NCI-H82 treated with DMSO at 0.1 percent for 48 hours (cell line): ENCODE results near the gene HOXA2.

ENCODE experiments used
- DNase-seq: peaks from one replicate; lab custom pipeline; 2025; ENCODE audit not compliant: unreplicated experiment; lab: John Stamatoyannopoulos, UW

HOXA2 gene

DNA sequence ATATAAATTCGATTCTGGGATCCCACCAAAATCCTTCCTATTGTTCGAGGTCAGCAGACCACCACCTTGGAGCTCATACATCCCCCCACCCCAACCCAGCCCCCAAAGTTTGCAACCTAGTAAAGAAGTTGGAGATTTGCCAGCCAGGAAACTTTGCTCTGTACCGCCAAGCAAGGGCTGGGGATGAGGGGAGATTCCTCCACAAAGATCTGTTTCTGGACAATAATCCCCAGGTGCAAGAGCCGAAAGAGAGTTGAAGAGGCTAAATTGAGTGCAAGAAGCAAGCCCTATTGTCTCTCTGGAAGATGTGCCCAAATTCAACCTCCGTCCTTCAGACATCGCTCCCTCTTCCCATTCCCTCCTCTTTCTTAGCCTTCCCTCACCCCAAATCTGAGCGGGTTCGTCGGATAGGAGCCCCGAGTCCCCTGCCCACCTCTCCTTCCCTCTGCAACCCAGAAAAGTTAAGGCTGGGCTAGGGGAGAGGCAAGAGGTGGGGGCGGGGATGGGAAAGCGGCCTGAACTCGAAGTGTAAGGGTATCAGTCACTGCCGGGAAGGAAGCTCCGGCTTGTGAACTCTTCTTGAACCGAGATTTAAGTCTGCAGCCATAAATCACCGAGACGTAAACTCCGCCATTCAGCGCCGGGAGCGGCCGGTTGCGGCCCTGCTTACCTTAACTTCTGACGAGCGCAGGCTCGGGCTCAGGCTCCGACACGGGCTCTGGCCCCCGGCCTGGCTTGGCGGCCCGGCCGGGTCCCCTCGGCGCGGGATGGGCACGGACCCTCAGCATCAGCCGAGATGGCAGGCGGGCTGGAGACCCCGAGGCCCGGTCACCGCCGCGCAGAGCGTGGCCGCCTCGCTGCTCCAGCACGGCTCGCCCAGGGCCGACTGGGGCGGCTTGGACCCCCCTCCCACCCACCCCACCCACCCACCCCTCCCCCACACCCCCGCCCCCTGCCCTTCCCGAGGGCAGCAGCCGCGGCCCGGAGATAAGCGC lies 10.8 kb upstream of the HOXA2 start:
- DNase-seq, result peak; percentile 60

DNA sequence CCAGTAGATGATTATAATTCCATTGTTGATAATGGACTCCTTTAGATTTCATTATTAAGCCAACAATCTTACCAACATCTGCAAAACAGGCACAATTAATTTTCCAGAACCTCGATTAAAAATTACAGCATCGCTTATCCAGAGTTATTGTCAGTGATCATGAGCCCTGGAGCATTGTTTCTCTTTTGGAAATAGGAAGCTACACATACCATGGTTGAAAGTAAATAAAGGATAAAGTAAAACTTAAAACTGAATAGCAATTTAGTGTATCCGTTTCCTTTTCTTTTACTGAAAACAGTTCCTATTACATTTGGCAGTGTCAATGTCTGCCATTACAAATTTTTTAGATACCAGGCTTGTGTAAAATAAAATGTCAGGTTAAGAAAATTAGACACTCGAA lies 9.9 kb upstream of the HOXA2 start:
- no peak for DNase-seq

DNA sequence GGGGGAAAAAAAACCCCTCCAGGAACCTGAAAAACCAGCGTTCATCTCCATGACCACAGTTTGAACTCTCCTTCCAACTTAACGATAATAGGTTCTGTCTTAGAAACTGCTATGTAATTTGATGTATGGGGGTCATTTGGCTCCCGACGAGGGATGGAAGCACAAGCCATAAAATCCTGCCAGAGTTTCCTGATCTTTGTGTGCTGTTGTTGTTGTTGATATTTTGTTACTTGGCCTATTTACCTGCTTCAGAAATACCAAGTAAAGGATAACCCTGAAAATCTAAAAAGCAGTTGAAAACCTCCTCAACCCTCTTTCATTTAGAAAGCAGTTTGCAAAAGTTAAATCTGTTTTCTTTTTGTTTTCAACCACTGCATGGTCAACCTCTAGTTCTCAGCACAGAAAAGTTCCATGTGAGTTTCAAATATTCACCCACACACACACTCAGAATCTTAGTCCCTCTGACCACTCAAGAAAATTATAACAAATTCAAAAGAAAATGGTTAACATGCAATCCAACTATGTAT lies 9.3 kb upstream of the HOXA2 start:
- no peak for DNase-seq

DNA sequence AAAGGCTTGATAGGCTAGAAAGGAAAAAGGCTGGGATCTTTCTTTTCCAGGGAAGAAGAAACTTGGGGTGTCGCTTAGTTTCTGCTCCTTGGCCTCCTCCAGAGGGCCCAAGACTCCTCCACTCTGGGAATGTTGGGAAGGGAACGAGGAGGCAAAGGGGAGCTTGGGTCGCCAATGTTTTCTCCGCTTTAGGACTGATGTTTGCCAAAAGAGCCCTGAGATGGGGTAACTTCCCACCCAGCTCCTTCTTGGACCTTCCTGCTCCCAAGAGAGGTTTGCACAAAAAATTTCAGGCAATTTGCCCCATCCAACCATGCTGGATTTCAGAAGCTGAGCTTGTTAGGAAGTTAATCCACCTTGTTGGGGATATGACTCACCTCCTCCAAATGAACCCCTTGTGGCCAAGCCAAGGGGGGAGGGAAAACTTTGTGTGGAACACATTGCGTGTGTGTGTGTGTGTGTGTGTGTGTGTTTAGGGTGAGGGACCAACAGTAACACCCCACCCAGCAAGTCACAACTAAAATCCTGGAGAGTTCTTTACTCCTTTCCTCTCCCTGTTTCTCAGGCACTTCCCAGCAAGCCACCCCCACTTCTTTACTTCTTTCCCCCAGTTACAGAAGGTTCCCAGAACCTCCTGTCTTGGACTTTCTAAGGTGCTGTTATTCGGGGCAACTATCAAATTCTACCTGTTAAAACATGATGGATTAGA lies 8.7 kb upstream of the HOXA2 start:
- DNase-seq, result no peak

DNA sequence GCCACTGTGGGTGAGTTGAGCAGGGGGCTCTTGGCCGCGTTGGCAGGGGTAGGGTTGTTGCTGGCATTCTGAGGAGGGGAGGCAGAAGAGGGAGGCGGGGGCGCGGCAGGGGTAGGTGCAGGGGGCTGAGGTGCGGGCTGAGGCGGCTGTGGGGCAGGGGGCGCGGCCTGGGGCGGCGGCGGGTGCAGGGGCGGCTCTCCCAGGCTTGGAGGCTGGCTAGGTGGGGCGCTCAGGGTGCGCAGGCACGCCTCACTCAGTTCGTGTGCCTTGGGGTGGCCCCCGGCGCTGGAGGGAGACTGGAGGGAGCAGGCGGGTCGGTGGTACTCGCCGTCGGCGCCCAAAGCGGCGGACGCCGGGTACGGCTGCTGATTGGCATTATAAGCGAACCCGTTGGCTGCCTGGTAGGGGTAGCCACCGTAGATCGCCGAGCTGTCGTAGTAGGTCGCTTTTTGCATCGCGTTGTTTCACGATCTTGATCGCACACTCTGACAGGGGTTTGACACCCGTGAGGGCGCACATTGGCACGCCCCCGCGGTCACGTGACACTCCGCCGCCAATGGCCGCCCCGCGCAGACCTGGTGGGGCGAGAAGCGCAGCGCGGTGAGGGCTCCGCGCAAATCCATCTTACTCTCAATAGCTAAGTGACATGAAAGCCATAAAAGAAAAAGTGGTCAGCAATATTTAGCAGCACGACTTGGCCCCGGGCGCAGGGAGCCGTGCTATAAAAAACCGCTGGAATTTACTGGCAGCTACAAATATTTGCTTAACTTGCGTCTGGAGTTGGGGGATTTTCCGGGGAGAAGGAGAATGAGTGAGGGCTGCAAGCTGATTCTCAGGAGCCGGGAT lies 7.9 kb upstream of the HOXA2 start:
- peak; percentile 37 for DNase-seq

DNA sequence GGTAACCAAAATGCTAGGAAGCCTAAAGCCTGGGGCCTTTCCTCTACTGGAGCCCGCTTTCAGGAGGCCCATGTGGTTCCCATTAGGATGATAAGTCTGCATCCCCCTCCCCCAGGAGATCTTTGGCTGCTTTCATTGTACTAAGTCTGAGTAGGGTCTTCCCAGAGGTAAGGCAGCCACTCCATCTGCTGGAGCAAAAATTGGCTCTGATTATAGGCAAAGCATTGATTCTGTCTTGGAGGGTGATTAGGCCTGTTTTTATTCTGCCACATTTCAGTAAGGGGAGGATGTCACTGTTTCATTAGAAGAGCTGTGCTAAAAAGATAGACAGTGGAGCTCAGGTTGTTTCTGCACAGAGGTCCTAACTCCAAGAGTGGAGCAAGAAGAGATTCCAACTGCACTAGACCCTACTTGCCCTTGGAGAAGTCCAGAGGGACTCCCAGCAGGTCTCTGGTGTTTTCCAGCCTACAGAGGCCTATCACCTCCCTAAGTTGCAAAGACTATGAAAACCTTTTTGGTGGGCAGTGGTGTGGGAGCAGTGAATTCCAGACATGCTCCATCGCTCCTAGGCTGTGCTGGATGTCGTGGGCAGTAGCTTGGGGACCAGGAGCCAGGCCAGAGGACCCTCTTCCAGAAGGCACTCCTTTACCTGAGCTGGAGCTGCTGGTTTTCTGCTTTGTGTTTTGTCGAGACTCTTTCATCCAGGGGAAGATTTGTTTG lies 7.1 kb upstream of the HOXA2 start:
- DNase-seq, result no peak

DNA sequence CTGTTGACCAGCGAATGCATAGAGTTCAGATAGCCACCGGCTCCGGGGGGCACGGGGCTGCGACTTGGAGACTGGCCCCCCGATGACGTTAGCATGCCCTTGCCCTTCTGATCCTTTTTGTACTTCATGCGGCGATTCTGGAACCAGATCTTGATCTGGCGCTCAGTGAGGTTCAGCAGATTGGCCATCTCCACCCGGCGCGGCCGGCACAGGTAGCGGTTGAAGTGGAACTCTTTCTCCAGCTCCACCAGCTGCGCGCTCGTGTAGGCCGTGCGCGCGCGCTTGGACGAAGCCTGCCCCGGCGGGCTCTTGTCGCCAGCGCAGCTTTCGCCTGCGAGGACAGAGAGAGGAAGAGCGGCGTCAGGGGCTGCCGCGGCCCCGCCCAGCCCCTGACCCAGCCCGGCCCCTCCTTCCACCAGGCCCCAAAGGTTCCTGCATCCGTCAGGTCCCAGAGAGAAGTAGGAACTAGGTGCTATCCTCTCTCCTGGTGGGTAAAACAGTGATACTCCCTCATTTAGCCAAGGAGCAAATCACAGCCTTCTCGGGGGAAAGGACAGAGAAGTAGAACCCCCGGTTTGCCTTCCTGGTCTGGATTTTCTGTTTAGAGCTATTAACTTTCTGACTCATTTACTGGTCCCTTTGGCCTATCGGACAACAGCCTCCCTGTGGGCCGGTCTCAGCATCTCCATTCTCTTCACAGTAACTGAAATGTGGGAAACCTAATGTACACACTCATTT lies 6.1 kb upstream of the HOXA2 start:
- DNase-seq, result no peak

DNA sequence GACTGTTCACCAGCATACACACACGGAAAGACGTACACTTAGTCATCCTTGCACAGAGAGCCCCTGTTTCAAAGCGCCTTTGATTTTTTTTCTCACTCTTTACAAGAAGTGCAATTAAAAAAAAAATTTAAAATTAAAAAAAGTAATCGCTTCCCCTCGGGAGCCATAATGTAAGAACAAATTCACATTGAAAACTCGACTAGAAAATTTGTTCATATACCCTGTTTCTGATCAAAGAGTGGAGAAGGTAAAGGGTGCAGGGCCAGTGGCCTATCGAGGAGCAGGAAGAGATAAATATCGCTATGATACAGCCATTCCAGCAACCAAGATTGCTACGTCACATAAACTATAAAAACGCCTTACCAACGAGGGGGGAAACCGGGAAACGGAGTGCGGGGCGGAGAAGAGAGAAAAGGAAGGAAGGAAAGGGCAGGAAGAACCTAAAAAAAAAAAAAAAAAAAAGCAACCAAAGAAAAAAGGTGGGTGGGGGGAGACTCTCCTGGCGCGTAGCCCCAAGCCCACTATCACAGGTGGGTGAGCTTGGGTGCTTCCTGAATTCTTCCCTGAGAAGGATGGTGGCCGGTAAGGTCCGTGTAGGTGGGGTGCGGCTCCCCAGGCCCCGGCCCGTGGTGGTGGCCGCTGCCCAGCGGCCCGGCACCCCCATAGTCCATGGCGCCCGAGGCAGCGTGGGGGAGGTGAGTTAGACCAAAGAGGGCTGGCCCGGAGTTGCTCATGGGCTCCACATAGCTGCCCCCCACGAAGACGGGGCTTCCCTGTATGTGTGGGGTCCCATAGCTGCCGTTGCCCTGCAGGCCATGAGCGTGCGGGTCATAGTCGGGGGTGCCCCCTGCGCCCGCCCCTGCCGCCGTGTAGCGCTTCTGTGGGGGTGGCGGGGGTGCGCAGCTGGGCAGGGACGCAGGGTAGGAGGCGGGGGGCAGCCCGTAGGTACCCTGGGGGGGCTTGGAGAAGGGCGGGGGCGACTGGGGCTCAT lies 5.2 kb upstream of the HOXA2 start:
- no peak for DNase-seq

DNA sequence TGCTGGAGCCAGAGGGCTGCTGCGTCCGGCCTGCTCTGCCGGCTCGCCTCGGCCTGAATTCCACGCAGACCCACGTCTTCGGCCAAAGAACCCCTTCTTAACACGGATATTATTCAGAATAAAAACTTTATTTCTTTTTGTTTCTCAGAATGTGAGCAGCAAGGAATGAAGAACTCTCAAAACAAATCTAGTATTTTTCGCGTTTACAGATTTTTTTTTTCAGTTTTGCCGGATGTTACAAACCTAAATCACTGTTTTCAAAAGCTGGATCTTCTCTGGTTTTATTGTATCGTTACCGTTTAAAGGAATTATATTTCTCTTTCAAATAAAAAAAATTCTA lies 4.4 kb upstream of the HOXA2 start:
- no peak for DNase-seq

DNA sequence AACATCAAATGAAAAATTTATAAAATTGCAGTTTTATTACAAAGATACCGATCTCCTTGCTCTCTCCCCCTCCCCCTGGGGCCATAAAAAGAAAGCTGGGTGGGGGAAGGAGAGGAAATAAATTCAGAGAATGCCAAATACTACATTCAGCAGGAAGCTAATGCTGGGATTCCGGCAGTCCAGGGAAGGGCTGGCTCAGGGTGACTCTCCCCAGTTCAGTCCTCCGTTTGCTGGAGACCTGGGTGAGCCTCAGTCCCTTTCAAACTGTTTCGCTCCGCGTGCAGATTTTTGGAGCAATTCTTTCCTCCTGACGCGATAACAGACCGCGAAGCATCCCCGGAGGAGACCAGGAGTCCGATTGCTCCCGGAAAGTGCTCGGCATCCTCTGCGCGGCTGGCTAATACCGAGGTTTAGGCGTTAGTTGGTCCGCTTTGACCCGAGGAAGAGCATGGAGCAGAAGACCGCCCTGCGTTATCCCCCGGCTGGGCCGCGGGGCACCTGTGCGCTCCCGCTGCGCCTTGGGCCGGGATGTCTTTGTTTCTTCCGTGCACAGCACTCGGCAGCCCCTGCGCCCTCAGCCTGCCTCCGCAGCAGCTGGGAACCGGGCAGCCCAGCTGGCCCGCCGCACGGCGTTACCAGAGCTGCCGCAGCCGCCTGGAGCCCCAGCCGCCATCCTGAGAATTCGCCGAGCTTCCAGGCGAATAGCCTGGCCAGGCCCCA lies 3.9 kb upstream of the HOXA2 start:
- DNase-seq, result no peak

DNA sequence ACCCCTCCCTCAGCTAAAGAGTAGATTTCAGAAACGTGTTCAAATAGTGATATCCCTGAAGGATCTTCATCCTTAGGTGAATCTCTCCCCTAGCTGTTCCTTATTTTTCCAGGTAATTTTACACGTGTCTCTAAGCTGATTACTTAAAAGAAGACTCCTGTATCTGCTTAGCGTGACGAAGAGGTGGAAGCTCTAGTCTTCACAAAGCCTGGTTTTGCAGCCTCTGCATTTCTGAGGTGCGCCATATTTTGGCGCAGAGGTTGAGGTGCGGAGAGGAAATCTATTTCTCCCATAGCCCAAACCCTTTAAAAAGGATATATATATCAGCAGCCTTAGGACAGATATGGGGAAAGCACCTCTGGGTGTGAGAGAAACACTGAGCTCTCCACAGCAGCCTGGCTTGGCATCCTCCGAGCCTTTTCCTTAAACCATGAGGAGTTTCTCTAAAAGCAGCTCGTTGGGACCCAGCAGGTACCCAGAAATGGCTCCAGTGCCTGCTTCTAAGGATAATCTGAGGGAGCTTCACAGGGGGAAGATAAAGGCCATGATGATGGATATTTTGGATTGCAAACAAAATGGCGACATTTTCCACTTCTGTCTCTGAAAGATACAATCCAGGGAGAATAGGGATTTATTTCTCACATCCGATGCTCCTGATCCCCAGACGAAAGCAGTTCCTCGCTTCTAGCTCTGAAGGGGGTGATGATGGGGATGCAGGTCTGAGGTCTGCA lies 3.0 kb upstream of the HOXA2 start:
- DNase-seq, result no peak

DNA sequence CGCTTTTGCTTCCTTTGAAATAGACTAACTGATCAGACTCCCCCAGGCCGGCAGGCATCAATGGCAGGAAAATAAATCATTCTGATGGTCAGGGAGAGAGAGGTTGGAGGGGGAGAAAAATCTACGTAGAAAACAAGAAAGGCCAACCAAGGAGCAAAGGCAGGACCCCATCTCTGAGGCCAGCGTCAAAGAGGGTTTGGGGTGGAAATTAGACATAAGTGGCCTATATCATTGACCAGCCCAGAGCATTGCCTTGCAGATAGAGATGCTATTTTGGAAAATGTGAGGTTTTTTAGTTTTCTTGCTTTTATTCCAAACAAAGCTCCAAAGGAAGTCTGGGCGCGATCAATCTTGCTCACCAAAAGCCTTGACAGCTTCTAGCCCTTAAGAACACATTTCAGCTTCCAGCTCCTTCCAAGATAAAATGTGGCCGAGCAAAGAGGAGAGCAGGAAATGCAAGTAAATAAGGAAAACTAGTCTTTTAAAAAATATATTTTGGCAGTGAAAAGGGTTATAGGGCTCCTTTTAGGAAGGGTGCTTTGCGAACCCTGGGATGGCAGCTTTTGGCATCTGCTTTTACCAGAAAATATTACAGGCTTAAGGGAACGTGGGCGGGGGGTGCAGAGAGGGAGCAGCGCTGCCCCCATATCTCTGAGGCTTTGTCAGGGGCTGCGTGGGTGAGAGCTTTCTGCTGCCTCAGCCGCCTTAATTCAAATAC lies 2.0 kb upstream of the HOXA2 start:
- DNase-seq, result no peak

DNA sequence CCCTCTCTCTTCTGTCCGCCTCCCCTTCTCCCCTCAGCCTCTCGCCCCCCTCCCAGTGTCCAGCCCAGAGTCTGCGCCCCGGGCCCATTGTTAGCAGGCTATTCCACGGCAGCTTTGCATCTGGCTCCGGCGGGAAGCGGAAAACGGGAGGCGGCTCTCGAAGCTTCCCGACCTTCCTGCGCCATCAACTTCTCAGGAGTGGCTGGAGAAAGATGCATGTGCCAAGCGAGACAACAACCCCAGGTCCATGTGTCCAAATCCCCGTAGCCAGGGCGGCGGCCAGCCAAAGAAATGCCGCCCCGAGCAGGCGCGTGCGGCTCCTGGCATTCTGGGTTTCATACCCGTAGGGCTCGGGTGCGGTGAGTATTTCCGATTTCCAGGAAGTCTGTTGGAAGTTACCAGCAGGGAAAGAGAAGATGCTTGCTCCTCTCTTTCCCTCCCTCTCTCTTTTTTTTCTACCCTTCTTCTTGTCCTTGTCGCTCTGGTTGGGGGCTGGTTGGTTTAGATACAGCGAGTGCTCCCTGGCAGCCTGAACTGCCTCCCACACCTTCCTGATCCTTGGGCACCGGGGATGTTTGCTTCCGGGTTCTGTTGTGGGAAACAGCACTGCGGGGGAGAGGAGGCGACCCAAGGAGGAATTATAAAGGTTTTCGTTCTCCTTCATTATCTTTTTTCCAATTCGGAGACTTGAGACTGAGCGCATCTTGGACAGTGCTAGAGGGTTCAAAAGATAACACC lies 1.2 kb upstream of the HOXA2 start:
- DNase-seq, result no peak

DNA sequence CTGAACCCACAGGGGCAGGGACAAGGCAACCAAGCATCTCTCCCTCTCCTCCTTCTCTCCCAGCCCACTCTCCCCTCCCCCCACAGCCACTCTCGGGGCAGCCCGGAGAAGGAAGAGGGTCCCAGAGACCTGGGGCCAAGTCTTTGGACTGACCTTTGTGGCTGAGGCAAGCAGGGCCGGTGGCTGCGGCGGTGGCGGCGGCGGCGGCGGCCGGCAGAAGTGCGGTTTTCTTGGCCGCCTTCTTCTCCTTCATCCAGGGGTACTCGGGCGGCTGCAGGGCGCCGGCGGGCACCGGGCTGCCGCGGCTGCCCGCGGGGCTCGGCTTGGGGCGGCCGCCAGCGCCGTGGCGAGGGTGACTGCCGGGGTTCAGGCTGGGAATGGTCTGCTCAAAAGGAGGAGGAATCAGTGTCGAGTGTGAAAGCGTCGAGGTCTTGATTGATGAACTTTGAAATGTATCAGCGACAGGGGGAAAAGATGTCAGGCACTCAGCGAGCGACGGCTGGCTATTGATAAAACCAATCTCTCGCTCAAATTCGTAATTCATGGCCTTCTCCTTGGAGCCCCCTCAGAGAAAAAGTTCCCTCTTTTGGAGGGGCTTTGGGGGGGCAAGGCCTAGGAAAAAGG lies 414 bp downstream of the HOXA2 start:
- DNase-seq, result no peak

DNA sequence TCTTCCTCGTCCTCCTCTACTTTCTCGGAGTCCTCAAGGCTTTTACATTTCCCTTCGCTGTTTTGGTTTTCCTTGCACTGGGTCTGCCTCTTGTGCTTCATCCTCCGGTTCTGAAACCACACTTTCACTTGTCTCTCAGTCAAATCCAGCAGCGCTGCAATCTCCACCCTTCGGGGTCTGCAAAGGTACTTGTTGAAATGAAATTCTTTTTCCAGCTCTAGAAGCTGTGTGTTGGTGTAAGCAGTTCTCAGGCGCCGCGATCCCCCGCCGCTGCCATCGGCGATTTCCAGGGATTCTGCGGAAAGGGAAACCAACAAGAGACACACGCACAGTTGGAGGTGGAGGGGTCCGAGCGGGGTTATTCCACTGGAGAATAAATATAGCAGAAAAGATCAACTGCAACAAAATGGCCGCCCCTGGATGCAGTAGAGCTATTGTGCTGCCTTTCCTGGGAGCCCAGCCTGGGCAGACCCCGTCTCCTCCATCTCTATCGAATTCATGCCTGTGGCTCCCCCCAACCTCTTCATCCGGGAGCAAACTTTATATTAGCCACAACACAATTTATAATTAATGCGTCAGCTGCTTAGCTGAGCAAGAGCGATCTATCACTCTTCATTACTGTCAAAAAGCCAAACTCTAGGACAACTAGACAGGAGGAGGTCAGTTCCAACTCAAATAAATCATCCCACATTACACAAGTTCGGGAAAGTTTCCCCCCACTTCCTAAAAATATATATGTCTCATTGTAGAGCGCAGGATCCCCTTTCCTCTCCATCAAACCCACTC lies 1.1 kb downstream of the HOXA2 start:
- DNase-seq, result no peak
